ENCODE measurements around the gene BAX. TPM values are rescaled to one million over a fixed set of nuclear protein-coding genes. Genes with fewer than 3 reads are reported as not detected.

BAX gene
- total RNA-seq, 1 donor from 2014 or later = 169 TPM

DNA sequence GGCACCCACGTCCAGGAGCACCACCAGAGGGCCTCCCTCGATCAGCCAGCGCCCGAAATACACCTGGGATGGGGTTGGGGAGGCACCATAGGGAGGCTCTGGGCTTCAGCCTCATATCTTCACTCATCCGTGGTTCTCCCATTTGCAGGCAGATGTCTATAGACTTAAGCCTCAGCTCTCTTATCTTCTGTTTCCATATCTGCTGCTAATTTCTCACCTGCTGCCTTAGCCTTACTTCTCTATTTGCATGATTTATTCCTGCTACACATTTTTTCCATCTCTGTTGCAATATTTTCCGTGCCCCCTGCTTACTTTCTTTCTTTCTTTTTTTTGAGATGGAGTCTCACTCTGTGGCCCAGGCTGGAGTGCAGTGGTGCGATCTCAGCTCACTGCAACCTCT is 32.6 kb downstream of the BAX start:
- peaks cover 23% of the 10 kb centered on the region for H3K79me2 ChIP-seq (ENCODE audit: insufficient read depth, low read length)
- Mint-ChIP-seq H3K36me3 (ENCODE audit: low read depth, unreplicated experiment) (peaks cover 18% of the 10 kb centered on the region), H3K4me3 (ENCODE audit: unreplicated experiment) (peak overlapping the region; percentile 70), H3K27me3 (ENCODE audit: low read depth, unreplicated experiment) (no peaks in the 10 kb centered on the region), H3K27ac (ENCODE audit: unreplicated experiment) (no peak overlapping the region), H3K9me3 (ENCODE audit: unreplicated experiment) (peaks cover 2% of the 10 kb centered on the region), H3K4me1 (ENCODE audit: low read depth, unreplicated experiment) (peaks cover 14% of the 10 kb centered on the region)
- no peak overlapping the region for H3K9ac ChIP-seq (ENCODE audit: low read length)
- no peak overlapping the region for H2AFZ ChIP-seq (ENCODE audit: low read depth, low read length)
- no peak for DNase-seq (ENCODE audit: low read depth)
- H3K4me1 ChIP-seq (ENCODE audit: insufficient read depth, low read length) = peaks cover 13% of the 10 kb centered on the region
- peaks cover 14% of the 10 kb centered on the region for H3K36me3 ChIP-seq (ENCODE audit: insufficient read depth, low read length)
- FAIRE-seq = no peak
- H3K27ac ChIP-seq (ENCODE audit: low read depth, low read length) = no peak overlapping the region
- no peak overlapping the region for H3K4me3 ChIP-seq (ENCODE audit: insufficient read depth, low read depth, low read length)
- TF ChIP-seq, protein P1, sequence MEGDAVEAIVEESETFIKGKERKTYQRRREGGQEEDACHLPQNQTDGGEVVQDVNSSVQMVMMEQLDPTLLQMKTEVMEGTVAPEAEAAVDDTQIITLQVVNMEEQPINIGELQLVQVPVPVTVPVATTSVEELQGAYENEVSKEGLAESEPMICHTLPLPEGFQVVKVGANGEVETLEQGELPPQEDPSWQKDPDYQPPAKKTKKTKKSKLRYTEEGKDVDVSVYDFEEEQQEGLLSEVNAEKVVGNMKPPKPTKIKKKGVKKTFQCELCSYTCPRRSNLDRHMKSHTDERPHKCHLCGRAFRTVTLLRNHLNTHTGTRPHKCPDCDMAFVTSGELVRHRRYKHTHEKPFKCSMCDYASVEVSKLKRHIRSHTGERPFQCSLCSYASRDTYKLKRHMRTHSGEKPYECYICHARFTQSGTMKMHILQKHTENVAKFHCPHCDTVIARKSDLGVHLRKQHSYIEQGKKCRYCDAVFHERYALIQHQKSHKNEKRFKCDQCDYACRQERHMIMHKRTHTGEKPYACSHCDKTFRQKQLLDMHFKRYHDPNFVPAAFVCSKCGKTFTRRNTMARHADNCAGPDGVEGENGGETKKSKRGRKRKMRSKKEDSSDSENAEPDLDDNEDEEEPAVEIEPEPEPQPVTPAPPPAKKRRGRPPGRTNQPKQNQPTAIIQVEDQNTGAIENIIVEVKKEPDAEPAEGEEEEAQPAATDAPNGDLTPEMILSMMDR (IDR thresholded peaks at IDR 0.05; ENCODE audit: insufficient read depth, low read depth, low read length) = no peak
- TF ChIP-seq EZH2 (IDR thresholded peaks at IDR 0.05; ENCODE audit: insufficient read depth, low read length) = no peak
- H4K20me1 ChIP-seq (ENCODE audit: insufficient read depth, low read length) = peaks cover 27% of the 10 kb centered on the region
- no peaks in the 10 kb centered on the region for H3K27me3 ChIP-seq (ENCODE audit: insufficient read depth, low read length)
- no peak overlapping the region for H3K4me2 ChIP-seq (ENCODE audit: low read length)
- H3K9me3 ChIP-seq (ENCODE audit: insufficient read depth, low read depth, low read length) = no peaks in the 10 kb centered on the region

DNA sequence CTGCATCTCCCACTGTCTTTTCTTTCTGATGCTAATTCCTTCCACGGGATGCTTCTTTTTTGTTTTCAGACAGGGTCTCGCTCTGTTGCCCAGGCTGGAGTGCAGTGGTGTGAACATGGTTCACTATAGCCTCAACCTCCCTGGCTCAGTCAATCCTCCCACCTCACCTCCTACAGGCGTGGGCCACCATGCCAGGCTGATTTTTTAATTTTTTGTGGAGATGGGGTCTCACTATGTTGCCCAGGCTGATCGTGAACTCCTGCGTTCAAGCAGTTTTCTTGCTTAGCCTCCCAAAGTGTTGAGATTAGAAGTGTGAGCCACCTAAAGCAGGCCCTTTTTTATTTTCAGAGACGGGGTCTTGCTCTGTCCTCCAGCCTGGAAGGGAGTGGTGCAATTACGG is 33.6 kb downstream of the BAX start:
- Histone ChIP-seq H3K4me2 (ENCODE audit: low read length) (no peak overlapping the region), H2AFZ (ENCODE audit: low read depth, low read length) (no peak overlapping the region), H3K27me3 (ENCODE audit: insufficient read depth, low read length) (no peaks in the 10 kb centered on the region), H3K27ac (ENCODE audit: low read depth, low read length) (no peak overlapping the region), H3K36me3 (ENCODE audit: insufficient read depth, low read length) (peaks cover 9% of the 10 kb centered on the region), H3K4me1 (ENCODE audit: insufficient read depth, low read length) (peaks cover 13% of the 10 kb centered on the region), H3K4me3 (ENCODE audit: insufficient read depth, low read depth, low read length) (no peak overlapping the region), H3K79me2 (ENCODE audit: insufficient read depth, low read length) (peaks cover 31% of the 10 kb centered on the region), H3K9ac (ENCODE audit: low read length) (no peak overlapping the region), H4K20me1 (ENCODE audit: insufficient read depth, low read length) (peaks cover 27% of the 10 kb centered on the region), H3K9me3 (ENCODE audit: insufficient read depth, low read depth, low read length) (no peaks in the 10 kb centered on the region)
- no peak for DNase-seq (ENCODE audit: low read depth)
- Mint-ChIP-seq H3K27ac (ENCODE audit: unreplicated experiment) (no peak overlapping the region), H3K36me3 (ENCODE audit: low read depth, unreplicated experiment) (peaks cover 15% of the 10 kb centered on the region), H3K4me1 (ENCODE audit: low read depth, unreplicated experiment) (peaks cover 14% of the 10 kb centered on the region), H3K9me3 (ENCODE audit: unreplicated experiment) (peaks cover 2% of the 10 kb centered on the region), H3K27me3 (ENCODE audit: low read depth, unreplicated experiment) (no peaks in the 10 kb centered on the region), H3K4me3 (ENCODE audit: unreplicated experiment) (no peak overlapping the region)
- FAIRE-seq = no peak
- TF ChIP-seq, protein P1 (IDR thresholded peaks at IDR 0.05; ENCODE audit: insufficient read depth, low read depth, low read length) = no peak

DNA sequence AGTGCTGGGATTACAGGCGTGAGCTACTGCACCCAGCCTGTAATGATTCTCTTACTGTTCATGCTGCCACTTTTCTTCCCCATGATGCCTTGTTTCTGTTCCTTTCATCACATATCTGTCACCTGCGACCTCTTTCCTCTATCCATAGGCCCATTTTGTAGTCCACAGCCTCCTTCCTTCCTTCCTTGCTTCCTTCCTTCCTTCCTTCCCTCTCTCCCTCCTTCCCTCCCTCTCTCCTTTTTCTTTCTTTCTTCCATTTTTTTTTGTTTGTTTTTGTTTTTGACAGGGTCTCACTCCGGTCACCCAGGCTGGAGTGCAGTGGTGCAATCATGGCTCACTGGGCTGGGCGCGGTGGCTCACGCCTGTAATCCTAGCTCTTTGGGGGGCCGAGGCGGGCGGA is 34.2 kb downstream of the BAX start:
- TF ChIP-seq, protein P1 (IDR thresholded peaks at IDR 0.05; ENCODE audit: insufficient read depth, low read depth, low read length) = no peak
- no peak for TF ChIP-seq EZH2 (IDR thresholded peaks at IDR 0.05; ENCODE audit: insufficient read depth, low read length)
- no peak overlapping the region for H3K27ac Mint-ChIP-seq (ENCODE audit: unreplicated experiment)
- FAIRE-seq = no peak
- Histone ChIP-seq H3K9ac (ENCODE audit: low read length) (no peak overlapping the region), H4K20me1 (ENCODE audit: insufficient read depth, low read length) (peaks cover 27% of the 10 kb centered on the region), H2AFZ (ENCODE audit: low read depth, low read length) (no peak overlapping the region), H3K36me3 (ENCODE audit: insufficient read depth, low read length) (peaks cover 9% of the 10 kb centered on the region), H3K4me1 (ENCODE audit: insufficient read depth, low read length) (peaks cover 13% of the 10 kb centered on the region), H3K27ac (ENCODE audit: low read depth, low read length) (no peak overlapping the region), H3K79me2 (ENCODE audit: insufficient read depth, low read length) (peaks cover 33% of the 10 kb centered on the region), H3K4me2 (ENCODE audit: low read length) (no peak overlapping the region), H3K9me3 (ENCODE audit: insufficient read depth, low read depth, low read length) (no peaks in the 10 kb centered on the region), H3K4me3 (ENCODE audit: insufficient read depth, low read depth, low read length) (no peak overlapping the region), H3K27me3 (ENCODE audit: insufficient read depth, low read length) (no peaks in the 10 kb centered on the region)
- DNase-seq (ENCODE audit: low read depth) = no peak
- H3K27me3 Mint-ChIP-seq (ENCODE audit: low read depth, unreplicated experiment) = no peaks in the 10 kb centered on the region
- H3K36me3 Mint-ChIP-seq (ENCODE audit: low read depth, unreplicated experiment) = peaks cover 15% of the 10 kb centered on the region
- H3K9me3 Mint-ChIP-seq (ENCODE audit: unreplicated experiment) = peaks cover 2% of the 10 kb centered on the region
- H3K4me1 Mint-ChIP-seq (ENCODE audit: low read depth, unreplicated experiment) = peaks cover 14% of the 10 kb centered on the region
- H3K4me3 Mint-ChIP-seq (ENCODE audit: unreplicated experiment) = no peak overlapping the region

Data from astrocyte (in vitro differentiated cells and primary cell).